SIG-M5 treated with dmso at 0.1 percent for 504 hours (cell line): ENCODE data around the gene PCSK2.

ENCODE experiments used
- DNase-seq: peaks from one replicate; lab custom pipeline; 2025; ENCODE audit not compliant: unreplicated experiment; lab: John Stamatoyannopoulos, UW

PCSK2 gene

GRCh38 chr20:17442588-17442987 is 215.7 kb downstream of the PCSK2 start:
- DNase-seq: peak; percentile 18

- no peak for DNase-seq
These were observed 216.5 kb downstream of the PCSK2 start for GRCh38 chr20:17443131-17443858.

- DNase-seq: no peak
These were observed 217.3 kb downstream of the PCSK2 start for GRCh38 chr20:17444091-17444490.

- no peak for DNase-seq
These were observed 218.7 kb downstream of the PCSK2 start for GRCh38 chr20:17445543-17445942.

GRCh38 chr20:17446171-17446570 is 219.3 kb downstream of the PCSK2 start:
- DNase-seq: no peak

GRCh38 chr20:17448071-17448470 is 221.2 kb downstream of the PCSK2 start:
- no peak for DNase-seq

- DNase-seq: no peak
These were observed 222.2 kb downstream of the PCSK2 start for GRCh38 chr20:17449031-17449430.

GRCh38 chr20:17452441-17452840 is 225.6 kb downstream of the PCSK2 start:
- no peak for DNase-seq

GRCh38 chr20:17453592-17453991 is 226.8 kb downstream of the PCSK2 start:
- no peak for DNase-seq

GRCh38 chr20:17456279-17456678 is 229.4 kb downstream of the PCSK2 start:
- no peak for DNase-seq

GRCh38 chr20:17457079-17457478 is 230.2 kb downstream of the PCSK2 start:
- no peak for DNase-seq

- DNase-seq: no peak
These were observed 230.8 kb downstream of the PCSK2 start for GRCh38 chr20:17457588-17458190.

- no peak for DNase-seq
These were observed 233.3 kb downstream of the PCSK2 start for GRCh38 chr20:17460119-17460518.

- no peak for DNase-seq
These were observed 235.1 kb downstream of the PCSK2 start for GRCh38 chr20:17461941-17462340.

- no peak for DNase-seq
These were observed 236.9 kb downstream of the PCSK2 start for GRCh38 chr20:17463711-17464110.

- no peak for DNase-seq
These were observed 238.4 kb downstream of the PCSK2 start for GRCh38 chr20:17465236-17465635.

- DNase-seq: no peak
These were observed 239.8 kb downstream of the PCSK2 start for GRCh38 chr20:17466641-17467040.

GRCh38 chr20:17467120-17467655 is 240.3 kb downstream of the PCSK2 start:
- DNase-seq: no peak

- no peak for DNase-seq
These were observed 241.4 kb downstream of the PCSK2 start for GRCh38 chr20:17468073-17468840.

GRCh38 chr20:17469246-17470030 is 242.6 kb downstream of the PCSK2 start:
- DNase-seq: no peak

GRCh38 chr20:17470521-17470920 is 243.7 kb downstream of the PCSK2 start:
- DNase-seq: no peak
